Uterus (tissue), 2 donors: ENCODE results near the gene BDH1.

ENCODE experiments used
- POLR2A ChIP-seq, 2 donors: fragments of 450-650 bp; IDR thresholded peaks; one replicate each; pipeline ENCODE4 v1.6.1; 2016; ENCODE audit warnings: antibody characterized with exemption in 2 of 2, mild to moderate bottlenecking in 1 of 2, moderate library complexity in 1 of 2
- TF ChIP-seq, protein P1 (sequence below), 4 experiments: fragments of 200-600 bp in 2 of 4; fragments of 450-650 bp in 2 of 4; sonication (generic) in 2 of 4; IDR thresholded peaks; one replicate each; pipeline ENCODE4 v1.5.1; 2016 to 2019; ENCODE audit warnings: antibody characterized with exemption in 4 of 4, mild to moderate bottlenecking in 2 of 4, moderate library complexity in 1 of 4

DNA sequence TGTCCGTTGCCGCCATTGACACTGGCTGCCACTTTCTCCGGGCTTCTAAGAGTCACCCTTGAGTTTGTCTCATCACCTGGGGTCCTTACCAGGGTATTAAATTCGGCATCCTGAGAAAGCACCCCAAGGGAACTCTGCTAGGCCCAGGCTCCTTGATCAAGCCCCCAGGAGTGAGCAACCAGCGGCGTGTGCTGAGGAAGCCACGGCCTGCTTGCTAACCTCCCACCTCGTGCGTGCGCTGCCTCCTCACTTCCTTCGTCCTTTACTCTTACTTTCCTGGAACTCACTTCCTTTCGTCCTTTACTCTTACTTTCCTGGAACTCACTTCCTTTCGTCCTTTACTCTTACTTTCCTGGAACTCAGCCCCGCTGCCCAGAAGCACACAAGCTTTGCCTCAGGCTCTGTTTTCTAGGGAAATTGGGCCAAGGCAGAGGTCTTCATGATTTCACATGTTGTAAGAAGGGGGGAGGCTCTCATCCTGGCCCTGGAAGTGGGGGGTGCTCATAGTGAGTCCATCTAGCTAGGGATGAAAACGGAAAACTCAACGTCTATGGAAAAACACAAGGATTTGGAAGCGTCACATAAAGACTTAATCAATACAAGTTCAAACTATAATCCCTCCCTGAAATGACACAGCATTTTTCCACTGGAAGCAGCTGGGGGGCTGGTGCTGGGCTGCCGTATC lies 36.7 kb upstream of the BDH1 start:
- TF ChIP-seq POLR2A (IDR thresholded peaks at IDR 0.05) = no peak
- TF ChIP-seq, protein P1, sequence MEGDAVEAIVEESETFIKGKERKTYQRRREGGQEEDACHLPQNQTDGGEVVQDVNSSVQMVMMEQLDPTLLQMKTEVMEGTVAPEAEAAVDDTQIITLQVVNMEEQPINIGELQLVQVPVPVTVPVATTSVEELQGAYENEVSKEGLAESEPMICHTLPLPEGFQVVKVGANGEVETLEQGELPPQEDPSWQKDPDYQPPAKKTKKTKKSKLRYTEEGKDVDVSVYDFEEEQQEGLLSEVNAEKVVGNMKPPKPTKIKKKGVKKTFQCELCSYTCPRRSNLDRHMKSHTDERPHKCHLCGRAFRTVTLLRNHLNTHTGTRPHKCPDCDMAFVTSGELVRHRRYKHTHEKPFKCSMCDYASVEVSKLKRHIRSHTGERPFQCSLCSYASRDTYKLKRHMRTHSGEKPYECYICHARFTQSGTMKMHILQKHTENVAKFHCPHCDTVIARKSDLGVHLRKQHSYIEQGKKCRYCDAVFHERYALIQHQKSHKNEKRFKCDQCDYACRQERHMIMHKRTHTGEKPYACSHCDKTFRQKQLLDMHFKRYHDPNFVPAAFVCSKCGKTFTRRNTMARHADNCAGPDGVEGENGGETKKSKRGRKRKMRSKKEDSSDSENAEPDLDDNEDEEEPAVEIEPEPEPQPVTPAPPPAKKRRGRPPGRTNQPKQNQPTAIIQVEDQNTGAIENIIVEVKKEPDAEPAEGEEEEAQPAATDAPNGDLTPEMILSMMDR (IDR thresholded peaks at IDR 0.05) = no peak
